Measurements from ENCODE around the gene TMED4. TPM values are rescaled to one million over a fixed set of nuclear protein-coding genes. Genes with fewer than 3 reads are reported as not detected.

TMED4 gene
- 69.3 TPM for total RNA-seq (2013)
- polyA plus RNA-seq = 10 to 100 TPM; 45.7 to 76.7 (median 49.0) TPM
- 53.9 and 70.6 TPM in 2 replicates for polyA minus RNA-seq
- total RNA-seq = 25.6 to 68.3 (median 61.3) reads per million in 11 experiments

GRCh38 chr7:44581879-44582603 lies at the start of gene TMED4:
Gene TMED4, minus strand, starts transcription at chr7:44582231. Its CDS starts 25 bp downstream, at chr7:44582206.
- Mint-ChIP-seq H3K36me3 (peaks cover 23 to 33% of the 10 kb centered on the region in 2 donors), H3K9me3 (no peaks in the 10 kb centered on the region), H3K27ac (peak within 1 kb of the TSS; percentile 97 to 99 (median 99)), H3K27me3 (ENCODE audit: low read depth in 3 of 3) (no peaks in the 10 kb centered on the region), H3K4me1 (peaks cover 20% of the 10 kb centered on the region), H3K4me3 (peak within 1 kb of the TSS; percentile 87 to 95)
- intact Hi-C loops (cut with micrococcal nuclease) = loop anchor here (5.0 to 10.0 kb wide), 4 partner anchors 53 to 530 kb away; partner anchors contain the start of genes H2AZ2 (in 1 of the 2), PURB (in 1 of the 2) and TBRG4 (in 1 of the 2)
- Histone ChIP-seq H3K9me3 (replicated peaks in 1 of 2; ENCODE audit: control insufficient read depth in 1 of 2, insufficient read depth in 1 of 2, low read length in 2 of 2) (no peaks in the 10 kb centered on the region), H3K4me1 (ENCODE audit: control insufficient read depth in 1 of 2, insufficient read depth in 2 of 2, low read length in 2 of 2) (peaks cover 18 to 22% of the 10 kb centered on the region in 2 donors), H3K27me3 (ENCODE audit: control insufficient read depth in 2 of 2, insufficient read depth in 2 of 2, low read length in 2 of 2) (no peaks in the 10 kb centered on the region), H3K36me3 (replicated peaks in 1 of 2; ENCODE audit: control insufficient read depth in 1 of 2, insufficient read depth in 2 of 2, low read length in 2 of 2) (peaks cover 22 to 25% of the 10 kb centered on the region in 2 donors), H3K9ac (ENCODE audit: insufficient read depth, low read length, poor library complexity, severe bottlenecking) (peak within 1 kb of the TSS; percentile 94), H3K79me2 (ENCODE audit: insufficient read depth, low read length) (peaks cover 38% of the 10 kb centered on the region), H2AFZ (ENCODE audit: insufficient read depth, low read depth, low read length, poor library complexity, severe bottlenecking) (peak within 1 kb of the TSS; percentile 79), H3K4me2 (replicated peaks; ENCODE audit: extremely low read depth, low read length, poor library complexity, severe bottlenecking) (peak within 1 kb of the TSS; percentile 79), H3K4me3 (replicated peaks in 1 of 3; ENCODE audit: low read depth in 2 of 3, low read length in 3 of 3) (peak within 1 kb of the TSS; percentile 69 to 90 (median 81)), H4K20me1 (ENCODE audit: insufficient read depth, low read length) (no peaks in the 10 kb centered on the region), H3K27ac (ENCODE audit: low read depth in 1 of 2, low read length in 2 of 2) (peak within 1 kb of the TSS; percentile 94 to 99)
- under 1% methylated on average over 64 of the region's 71 CpGs for WGBS (ENCODE audit: insufficient coverage)
- TF ChIP-seq CTCF (IDR thresholded peaks at IDR 0.05) = no peak
- DNase-seq = peak; percentile 99

DNA sequence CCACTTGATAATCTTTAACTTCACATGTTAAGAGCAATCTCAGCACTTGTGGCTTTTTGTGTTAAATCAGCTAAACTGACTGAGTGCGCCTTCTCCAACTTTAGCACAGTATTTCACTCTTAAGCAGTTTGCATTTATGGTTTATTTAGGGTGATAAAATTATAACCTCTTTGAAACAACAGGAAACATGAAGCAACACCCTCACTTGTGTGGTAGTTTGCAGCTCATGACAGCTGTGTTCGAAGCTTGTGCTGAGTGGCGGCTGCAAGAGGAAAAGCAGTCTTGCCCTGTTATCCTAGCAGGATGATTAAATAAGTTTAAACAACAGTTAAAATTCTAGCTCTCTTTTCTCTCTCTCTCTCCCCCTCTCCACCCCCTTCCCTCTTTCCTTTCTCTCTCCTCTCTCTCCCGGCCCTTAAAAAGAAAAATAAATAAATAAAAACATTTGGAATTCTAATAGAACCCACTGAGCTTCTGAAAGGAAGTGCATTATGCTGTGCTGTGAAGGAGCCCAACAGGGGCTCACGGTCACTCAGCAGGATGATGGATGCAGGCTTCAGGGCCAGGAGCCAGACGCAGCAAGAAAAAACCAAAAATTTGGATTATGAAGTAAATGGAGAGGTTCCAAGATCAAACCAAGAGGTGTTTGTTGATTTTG lies 49.6 kb upstream of the TMED4 start:
- Histone ChIP-seq H2AFZ (ENCODE audit: insufficient read depth, low read depth, low read length, poor library complexity, severe bottlenecking) (no peak overlapping the region), H4K20me1 (ENCODE audit: insufficient read depth, low read length) (no peaks in the 10 kb centered on the region), H3K9ac (ENCODE audit: insufficient read depth, low read length, poor library complexity, severe bottlenecking) (peak overlapping the region; percentile 38), H3K9me3 (replicated peaks in 1 of 2; ENCODE audit: control insufficient read depth in 1 of 2, insufficient read depth in 1 of 2, low read length in 2 of 2) (no peaks in the 10 kb centered on the region), H3K36me3 (replicated peaks in 1 of 2; ENCODE audit: control insufficient read depth in 1 of 2, insufficient read depth in 2 of 2, low read length in 2 of 2) (peaks cover 7 to 13% of the 10 kb centered on the region in 2 donors), H3K4me1 (ENCODE audit: control insufficient read depth in 1 of 2, insufficient read depth in 2 of 2, low read length in 2 of 2) (peaks cover 77 to 80% of the 10 kb centered on the region in 2 donors), H3K27me3 (ENCODE audit: control insufficient read depth in 2 of 2, insufficient read depth in 2 of 2, low read length in 2 of 2) (no peaks in the 10 kb centered on the region), H3K4me2 (replicated peaks; ENCODE audit: extremely low read depth, low read length, poor library complexity, severe bottlenecking) (peak overlapping the region; percentile 29), H3K27ac (ENCODE audit: low read depth in 1 of 2, low read length in 2 of 2) (peak overlapping the region; percentile 87 to 92), H3K79me2 (ENCODE audit: insufficient read depth, low read length) (peaks cover 75% of the 10 kb centered on the region), H3K4me3 (replicated peaks in 1 of 3; ENCODE audit: low read depth in 2 of 3, low read length in 3 of 3) (peak overlapping the region in 1 of 3 experiments; percentile 24)
- Mint-ChIP-seq H3K27me3 (ENCODE audit: low read depth in 3 of 3) (no peaks in the 10 kb centered on the region), H3K27ac (peak overlapping the region; percentile 93 to 100 (median 98)), H3K4me3 (peak overlapping the region; percentile 54 to 79), H3K9me3 (no peaks in the 10 kb centered on the region), H3K36me3 (peaks cover 25 to 59% of the 10 kb centered on the region in 2 donors), H3K4me1 (peaks cover 80% of the 10 kb centered on the region)
- WGBS (ENCODE audit: insufficient coverage) = 13% methylated on average over 2 of the region's 6 CpGs
- no peak for TF ChIP-seq CTCF (IDR thresholded peaks at IDR 0.05)
- intact Hi-C loops (cut with micrococcal nuclease) = loop anchor here (10.0 kb wide), 2 partner anchors 47 to 213 kb away; partner anchors contain the start of genes H2AZ2 (in 1 of the 2) and TMED4 (in 1 of the 2)
- peak; percentile 38 to 47 (median 44) for DNase-seq

Data from CD14-positive monocyte (primary cell).